Measurements from ENCODE around the gene CACNA1B. TPM values are rescaled to one million over a fixed set of nuclear protein-coding genes. Genes with fewer than 3 reads are reported as not detected.

The CACNA1B gene
- total and polyA plus RNA-seq, 9 of the 15 experiments (the other 6 are each of a cell fraction or from before 2014, with no cell fraction given), result 0.01 to 0.04 TPM; not detected in 7

- Histone ChIP-seq H2AFZ (ENCODE audit: low read depth, low read length) (no peak overlapping the region), H3K4me2 (ENCODE audit: insufficient read depth, low read length) (no peak overlapping the region), H3K27me3 (ENCODE audit: control insufficient read depth in 2 of 2, insufficient read depth in 2 of 2, low read length in 2 of 2) (peaks cover 10 to 72% of the 10 kb centered on the region in 2 experiments), H3K4me1 (replicated peaks in 1 of 2; ENCODE audit: control insufficient read depth in 2 of 2, insufficient read depth in 2 of 2, low read length in 2 of 2) (no peaks in the 10 kb centered on the region), H3K27ac (ENCODE audit: extremely low read depth, low read depth, low read length) (no peak overlapping the region), H3K79me2 (ENCODE audit: control insufficient read depth, insufficient read depth, low read length) (no peaks in the 10 kb centered on the region), H3K4me3 (no peak overlapping the region), H3K36me3 (ENCODE audit: control insufficient read depth, insufficient read depth, low read length) (no peaks in the 10 kb centered on the region), H3K9ac (ENCODE audit: insufficient read depth in 1 of 2, low read depth in 2 of 2, low read length in 2 of 2) (no peak overlapping the region), H3K9me1 (ENCODE audit: control insufficient read depth, insufficient read depth, low read length) (no peaks in the 10 kb centered on the region), H3K9me3 (replicated peaks; ENCODE audit: control insufficient read depth, insufficient read depth, low read depth, low read length) (no peaks in the 10 kb centered on the region), H4K20me1 (replicated peaks; ENCODE audit: control insufficient read depth, insufficient read depth, low read length) (no peaks in the 10 kb centered on the region)
- 5% methylated on average over 8 of the region's 8 CpGs for WGBS (ENCODE audit: insufficient coverage, low coverage, missing lambda C conversion rate)
- no peak for FAIRE-seq
- ChIA-PET POLR2A (no interaction called here), CTCF (ENCODE audit: low intra/inter-chr PET ratio) (no interaction called here)
- DNase-seq (ENCODE audit: extremely low read depth in 1 of 4, low spot score in 3 of 4), result no peak
- in situ Hi-C loops (cut with MboI), result no loop called here
- BruUV-seq (replicated peaks), result no TSS peak
- intact Hi-C loops (cut with micrococcal nuclease), result no loop called here
- no peak for ATAC-seq
- TF ChIP-seq RBM39 (optimal IDR thresholded peaks at IDR 0.05; ENCODE audit: low read depth, low read length) (no peak), HNRNPLL (IDR thresholded peaks at IDR 0.05; ENCODE audit: low read depth, low read length, poor library complexity, severe bottlenecking) (no peak), CBX3 (IDR thresholded peaks at IDR 0.05; ENCODE audit: borderline replicate concordance in 1 of 2, low read length in 2 of 2) (no peak), POLR3A (IDR thresholded peaks at IDR 0.05; ENCODE audit: borderline replicate concordance, extremely low read depth, insufficient read depth, insufficient read length) (no peak), HNRNPH1 (optimal IDR thresholded peaks at IDR 0.05; ENCODE audit: low read depth, low read length) (no peak), ZNF764 (CRISPR knock-in tag; IDR thresholded peaks at IDR 0.05; ENCODE audit: low read depth) (no peak), E2F4 (CRISPR knock-in tag; IDR thresholded peaks at IDR 0.05; ENCODE audit: low read depth) (no peak), ZFP30 (CRISPR knock-in tag; IDR thresholded peaks at IDR 0.05; ENCODE audit: borderline replicate concordance) (no peak), FOXP1 (CRISPR knock-in tag; IDR thresholded peaks at IDR 0.05) (no peak), DDX20 (tag; IDR thresholded peaks at IDR 0.05; ENCODE audit: low read depth) (no peak)
- TF ChIP-seq, protein P1, sequence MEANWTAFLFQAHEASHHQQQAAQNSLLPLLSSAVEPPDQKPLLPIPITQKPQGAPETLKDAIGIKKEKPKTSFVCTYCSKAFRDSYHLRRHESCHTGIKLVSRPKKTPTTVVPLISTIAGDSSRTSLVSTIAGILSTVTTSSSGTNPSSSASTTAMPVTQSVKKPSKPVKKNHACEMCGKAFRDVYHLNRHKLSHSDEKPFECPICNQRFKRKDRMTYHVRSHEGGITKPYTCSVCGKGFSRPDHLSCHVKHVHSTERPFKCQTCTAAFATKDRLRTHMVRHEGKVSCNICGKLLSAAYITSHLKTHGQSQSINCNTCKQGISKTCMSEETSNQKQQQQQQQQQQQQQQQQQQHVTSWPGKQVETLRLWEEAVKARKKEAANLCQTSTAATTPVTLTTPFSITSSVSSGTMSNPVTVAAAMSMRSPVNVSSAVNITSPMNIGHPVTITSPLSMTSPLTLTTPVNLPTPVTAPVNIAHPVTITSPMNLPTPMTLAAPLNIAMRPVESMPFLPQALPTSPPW (CRISPR knock-in tag; IDR thresholded peaks at IDR 0.05), result no peak
- TF ChIP-seq, protein P2, sequence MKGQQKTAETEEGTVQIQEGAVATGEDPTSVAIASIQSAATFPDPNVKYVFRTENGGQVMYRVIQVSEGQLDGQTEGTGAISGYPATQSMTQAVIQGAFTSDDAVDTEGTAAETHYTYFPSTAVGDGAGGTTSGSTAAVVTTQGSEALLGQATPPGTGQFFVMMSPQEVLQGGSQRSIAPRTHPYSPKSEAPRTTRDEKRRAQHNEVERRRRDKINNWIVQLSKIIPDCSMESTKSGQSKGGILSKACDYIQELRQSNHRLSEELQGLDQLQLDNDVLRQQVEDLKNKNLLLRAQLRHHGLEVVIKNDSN (CRISPR knock-in tag; IDR thresholded peaks at IDR 0.05), result no peak
- TF ChIP-seq, protein P3, sequence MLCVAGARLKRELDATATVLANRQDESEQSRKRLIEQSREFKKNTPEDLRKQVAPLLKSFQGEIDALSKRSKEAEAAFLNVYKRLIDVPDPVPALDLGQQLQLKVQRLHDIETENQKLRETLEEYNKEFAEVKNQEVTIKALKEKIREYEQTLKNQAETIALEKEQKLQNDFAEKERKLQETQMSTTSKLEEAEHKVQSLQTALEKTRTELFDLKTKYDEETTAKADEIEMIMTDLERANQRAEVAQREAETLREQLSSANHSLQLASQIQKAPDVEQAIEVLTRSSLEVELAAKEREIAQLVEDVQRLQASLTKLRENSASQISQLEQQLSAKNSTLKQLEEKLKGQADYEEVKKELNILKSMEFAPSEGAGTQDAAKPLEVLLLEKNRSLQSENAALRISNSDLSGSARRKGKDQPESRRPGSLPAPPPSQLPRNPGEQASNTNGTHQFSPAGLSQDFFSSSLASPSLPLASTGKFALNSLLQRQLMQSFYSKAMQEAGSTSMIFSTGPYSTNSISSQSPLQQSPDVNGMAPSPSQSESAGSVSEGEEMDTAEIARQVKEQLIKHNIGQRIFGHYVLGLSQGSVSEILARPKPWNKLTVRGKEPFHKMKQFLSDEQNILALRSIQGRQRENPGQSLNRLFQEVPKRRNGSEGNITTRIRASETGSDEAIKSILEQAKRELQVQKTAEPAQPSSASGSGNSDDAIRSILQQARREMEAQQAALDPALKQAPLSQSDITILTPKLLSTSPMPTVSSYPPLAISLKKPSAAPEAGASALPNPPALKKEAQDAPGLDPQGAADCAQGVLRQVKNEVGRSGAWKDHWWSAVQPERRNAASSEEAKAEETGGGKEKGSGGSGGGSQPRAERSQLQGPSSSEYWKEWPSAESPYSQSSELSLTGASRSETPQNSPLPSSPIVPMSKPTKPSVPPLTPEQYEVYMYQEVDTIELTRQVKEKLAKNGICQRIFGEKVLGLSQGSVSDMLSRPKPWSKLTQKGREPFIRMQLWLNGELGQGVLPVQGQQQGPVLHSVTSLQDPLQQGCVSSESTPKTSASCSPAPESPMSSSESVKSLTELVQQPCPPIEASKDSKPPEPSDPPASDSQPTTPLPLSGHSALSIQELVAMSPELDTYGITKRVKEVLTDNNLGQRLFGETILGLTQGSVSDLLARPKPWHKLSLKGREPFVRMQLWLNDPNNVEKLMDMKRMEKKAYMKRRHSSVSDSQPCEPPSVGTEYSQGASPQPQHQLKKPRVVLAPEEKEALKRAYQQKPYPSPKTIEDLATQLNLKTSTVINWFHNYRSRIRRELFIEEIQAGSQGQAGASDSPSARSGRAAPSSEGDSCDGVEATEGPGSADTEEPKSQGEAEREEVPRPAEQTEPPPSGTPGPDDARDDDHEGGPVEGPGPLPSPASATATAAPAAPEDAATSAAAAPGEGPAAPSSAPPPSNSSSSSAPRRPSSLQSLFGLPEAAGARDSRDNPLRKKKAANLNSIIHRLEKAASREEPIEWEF (CRISPR knock-in tag; IDR thresholded peaks at IDR 0.05), result no peak
These were observed 39.5 kb downstream of the CACNA1B start for GRCh38 chr9:137917116-137917515.
